OCI-M2 (cell line): ENCODE measurements around the gene BICD1.

Source experiments
- DNase-seq: peaks from one replicate; lab custom pipeline; 2025; ENCODE audit not compliant: unreplicated experiment; lab: John Stamatoyannopoulos, UW

BICD1 gene

GRCh38 chr12:32240162-32240561 lies 133.5 kb downstream of the BICD1 start:
- DNase-seq = no peak

GRCh38 chr12:32240831-32241230 lies 134.2 kb downstream of the BICD1 start:
- DNase-seq = no peak

- no peak for DNase-seq
These were observed 136.0 kb downstream of the BICD1 start for GRCh38 chr12:32242641-32243040.

- no peak for DNase-seq
These were observed 141.9 kb downstream of the BICD1 start for GRCh38 chr12:32248441-32249140.

GRCh38 chr12:32249777-32250176 lies 143.1 kb downstream of the BICD1 start:
- no peak for DNase-seq

- no peak for DNase-seq
These were observed 145.8 kb downstream of the BICD1 start for GRCh38 chr12:32252199-32253073.

GRCh38 chr12:32253154-32253790 lies 146.6 kb downstream of the BICD1 start:
- DNase-seq = no peak

DNA sequence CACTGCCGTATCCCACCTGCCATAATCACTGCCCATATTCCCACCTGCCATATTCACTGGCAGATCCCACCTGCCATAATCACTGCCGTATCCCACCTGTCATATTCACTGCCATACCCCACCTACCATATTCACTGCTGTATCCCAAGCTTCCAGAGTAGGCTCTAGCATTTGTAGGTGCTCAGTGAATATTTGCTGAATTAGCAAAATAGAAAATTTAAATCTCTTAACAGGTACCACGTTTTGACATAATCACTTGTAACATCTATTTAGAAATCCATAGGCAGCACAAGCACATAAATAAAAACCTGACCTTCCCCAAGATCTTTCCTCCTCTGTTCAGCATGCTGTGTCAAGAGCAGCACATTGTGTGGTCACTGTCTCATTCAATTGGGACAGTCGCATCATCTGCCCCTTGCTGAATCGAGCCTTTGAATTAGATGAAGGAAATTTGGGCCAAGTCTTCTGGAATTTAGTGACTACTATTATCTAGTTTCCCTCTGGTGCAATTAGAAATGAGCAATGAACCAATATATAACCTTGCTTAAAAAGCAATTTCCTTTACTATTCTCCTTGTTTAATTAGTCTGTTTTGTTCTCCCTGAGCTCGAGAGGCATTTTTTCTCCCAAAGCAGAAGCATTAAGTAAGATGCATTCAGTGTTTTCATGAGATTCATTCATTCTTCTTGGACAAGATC lies 147.8 kb downstream of the BICD1 start:
- no peak for DNase-seq

DNA sequence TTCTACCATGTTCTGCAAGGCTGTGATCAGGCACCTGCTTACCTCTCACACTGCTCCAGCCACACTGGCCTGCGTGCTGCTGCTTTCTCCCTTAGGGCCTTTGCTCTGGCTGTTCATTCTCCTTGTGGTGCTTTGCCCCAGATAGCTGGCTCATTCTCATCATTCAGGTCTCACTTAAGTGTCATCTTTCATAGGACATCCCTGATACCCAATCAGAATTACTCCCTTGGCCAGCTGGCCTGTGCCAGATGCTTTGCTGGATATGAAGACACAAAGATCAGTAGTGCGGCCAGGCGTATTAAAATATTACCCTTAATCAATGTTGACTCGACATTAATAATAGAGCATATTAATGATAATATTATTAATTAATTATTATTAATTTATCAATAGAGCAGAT lies 148.9 kb downstream of the BICD1 start:
- no peak for DNase-seq

- DNase-seq = no peak
These were observed 151.2 kb downstream of the BICD1 start for GRCh38 chr12:32257695-32258496.

- DNase-seq = no peak
These were observed 154.0 kb downstream of the BICD1 start for GRCh38 chr12:32260696-32261095.

DNA sequence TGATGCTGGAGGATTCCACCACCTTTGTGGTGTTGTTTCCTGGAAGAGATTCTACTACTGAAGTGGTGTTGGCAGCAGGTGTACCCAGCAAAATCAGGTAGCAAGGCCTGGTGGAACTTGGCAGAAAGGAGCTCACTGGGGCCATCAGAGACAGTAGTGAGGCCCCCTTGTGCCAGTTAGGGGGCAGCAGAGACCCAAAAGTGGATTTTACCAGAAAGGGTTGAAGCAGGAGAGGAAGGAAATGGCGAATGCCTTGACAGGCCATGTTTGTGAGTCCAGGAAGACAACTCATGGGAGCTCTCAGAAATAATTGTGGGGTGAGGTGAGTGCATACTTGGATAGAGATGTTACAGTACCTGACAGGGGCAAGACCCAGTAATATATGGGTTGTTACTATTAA lies 155.0 kb downstream of the BICD1 start:
- no peak for DNase-seq

- no peak for DNase-seq
These were observed 158.3 kb downstream of the BICD1 start for GRCh38 chr12:32264961-32265360.

DNA sequence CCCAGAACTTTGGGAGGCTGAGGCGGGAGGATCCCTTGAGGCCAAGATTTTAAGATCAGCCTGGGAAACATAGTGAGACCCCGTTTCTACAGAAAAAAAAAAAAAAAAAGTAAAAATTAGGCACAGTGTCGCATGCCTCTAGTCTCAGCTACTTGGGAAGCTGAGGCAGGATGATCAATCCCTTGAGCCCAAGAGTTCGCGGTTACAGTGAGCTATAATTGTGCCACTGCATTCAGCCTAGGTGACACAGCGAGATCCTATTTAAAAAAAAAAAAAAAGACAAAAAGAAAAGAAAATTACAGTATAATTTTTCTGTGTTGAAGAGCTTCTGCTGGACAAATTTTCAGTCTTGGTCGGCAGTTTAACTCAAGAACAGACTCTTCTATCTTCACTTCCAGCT lies 158.8 kb downstream of the BICD1 start:
- DNase-seq = no peak

DNA sequence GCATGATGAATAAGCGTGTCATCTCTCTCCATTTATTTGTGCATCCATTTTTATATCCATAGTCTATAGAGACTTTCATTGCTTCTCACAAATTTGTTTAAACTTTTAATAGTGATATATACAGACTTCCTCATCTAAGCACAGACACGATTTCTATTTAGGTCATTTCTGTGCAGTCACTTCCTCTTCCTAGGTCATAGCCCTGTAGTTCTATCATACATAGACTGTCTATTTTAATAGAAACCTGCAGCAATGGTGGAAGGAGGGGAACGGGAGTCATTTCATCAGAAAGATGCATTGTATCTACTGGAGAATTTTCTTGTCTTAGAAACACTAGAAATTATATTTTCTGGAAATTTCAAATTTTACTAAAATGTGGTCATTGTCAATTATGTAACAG lies 159.3 kb downstream of the BICD1 start:
- DNase-seq = no peak

DNA sequence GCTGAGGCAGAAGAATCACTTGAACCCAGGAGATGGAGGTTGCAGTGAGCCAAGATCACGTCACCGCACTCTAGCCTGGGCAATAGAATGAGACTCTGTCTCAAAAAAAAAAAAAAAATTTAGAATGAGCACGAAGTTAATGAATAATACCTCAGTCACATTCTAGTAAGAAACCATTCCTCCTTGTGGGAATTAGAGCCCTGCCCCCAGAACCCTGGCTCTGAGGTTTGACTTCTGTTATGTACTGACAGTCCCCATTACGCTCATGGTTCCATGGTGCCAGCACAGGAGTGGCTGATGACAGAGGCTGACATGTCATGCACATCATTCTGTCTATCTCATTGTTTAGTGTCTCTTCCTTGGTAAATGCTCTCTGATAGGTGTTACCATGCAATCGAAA lies 160.1 kb downstream of the BICD1 start:
- DNase-seq = no peak

DNA sequence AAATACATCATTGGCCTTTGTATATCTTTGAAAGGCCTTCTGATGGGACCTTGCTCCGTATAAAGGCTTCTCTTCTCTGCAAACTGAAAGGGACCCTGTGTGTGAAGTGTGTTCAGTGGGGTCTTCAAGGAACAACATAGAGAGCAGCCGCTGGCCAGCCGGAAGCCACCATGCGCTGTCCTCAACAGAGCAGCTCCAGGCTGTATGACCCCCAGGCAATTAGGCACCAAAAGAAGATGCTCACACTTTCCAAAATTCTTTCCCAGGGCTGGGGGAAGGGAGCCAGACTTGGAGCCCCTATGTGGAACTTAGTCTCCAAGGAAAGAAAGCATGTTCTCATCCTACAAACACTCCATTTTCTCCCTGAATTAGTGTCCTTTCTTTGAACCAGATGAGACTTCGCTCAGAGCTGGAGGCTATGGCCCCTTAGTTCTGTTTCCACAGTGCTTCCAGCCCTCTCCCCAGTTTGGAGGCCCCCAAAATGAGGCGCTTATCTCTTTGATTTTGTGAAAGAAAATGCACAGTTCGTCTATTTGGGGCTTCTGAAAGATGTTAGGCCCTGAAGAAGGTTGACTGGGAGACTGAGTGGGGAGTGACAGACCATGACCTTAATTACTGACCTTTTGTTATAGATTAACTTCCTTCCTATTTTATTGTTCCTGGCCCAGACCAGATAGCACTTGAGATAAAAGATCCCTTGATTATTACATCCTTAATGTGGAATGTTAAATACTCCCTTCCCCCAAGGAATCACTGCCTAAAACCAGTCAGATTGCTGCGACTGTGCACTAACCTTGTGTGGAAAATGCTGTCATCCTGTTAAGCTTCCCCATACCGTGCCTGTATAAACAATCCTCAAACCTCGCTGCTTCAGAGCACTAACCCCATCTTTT lies 164.4 kb downstream of the BICD1 start:
- DNase-seq = no peak

- no peak for DNase-seq
These were observed 165.8 kb downstream of the BICD1 start for GRCh38 chr12:32272465-32272864.

DNA sequence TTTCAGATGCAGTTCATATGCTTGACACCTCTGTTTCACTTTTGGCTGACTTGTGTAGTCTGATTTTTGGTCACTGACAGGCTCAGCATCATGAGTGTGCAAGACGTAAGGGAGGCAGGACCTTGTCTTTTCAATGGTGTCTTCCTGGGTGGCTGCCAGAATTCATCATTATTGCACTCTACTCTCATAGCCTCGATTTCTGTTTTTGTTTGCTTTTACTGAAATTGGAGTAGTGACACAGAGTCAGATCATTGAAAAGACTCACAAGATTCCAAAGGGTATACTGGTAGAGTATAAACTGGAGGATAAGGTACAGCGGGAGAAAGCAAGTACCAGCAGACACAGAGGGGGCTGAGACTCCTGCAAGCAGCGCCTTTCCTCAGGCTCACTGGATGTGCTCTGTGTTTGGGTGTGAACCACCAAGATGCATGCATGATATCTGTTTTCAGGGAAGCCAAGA lies 166.4 kb downstream of the BICD1 start:
- no peak for DNase-seq
